ENCODE data around the gene NAPSA.

- TF ChIP-seq EP300 (IDR thresholded peaks at IDR 0.05) = no peak
- TF ChIP-seq CTCF (IDR thresholded peaks at IDR 0.05) = no peak
Measured at GRCh38 chr19:50365434-50366306, at the start of gene NAPSA.

Measured in suprapubic skin (tissue), 3 donors.